Skeletal muscle satellite cell (primary cell): Measurements from ENCODE around the gene MCM3.

Experiments used
- H3K27me3 ChIP-seq: 2 replicates; pipeline ENCODE4 v1.7.0; 2013; ENCODE audit warnings: low read length; ENCODE audit not compliant: control insufficient read depth, insufficient read depth
- H3K36me3 ChIP-seq: 2 replicates; pipeline ENCODE4 v1.7.0; 2013; ENCODE audit warnings: mild to moderate bottlenecking, control low read depth, low read length; ENCODE audit not compliant: insufficient read depth
- H3K4me1 ChIP-seq: 2 replicates; pipeline ENCODE4 v1.7.0; 2013; ENCODE audit warnings: low read length; ENCODE audit not compliant: control insufficient read depth, insufficient read depth
- H3K4me2 ChIP-seq: 2 replicates; pipeline ENCODE4 v1.7.0; 2013; ENCODE audit warnings: mild to moderate bottlenecking, low read length
- H3K4me3 ChIP-seq: 2 replicates; pipeline ENCODE4 v1.7.0; 2013; ENCODE audit warnings: low read length
- H3K9ac ChIP-seq: 2 replicates; pipeline ENCODE4 v1.7.0; 2013; ENCODE audit warnings: mild to moderate bottlenecking, low read depth, low read length, moderate library complexity
- H3K9me3 ChIP-seq: replicated peaks from 2 replicates; pipeline ENCODE4 v1.7.0; 2013; ENCODE audit warnings: mild to moderate bottlenecking, control low read depth, low read length

MCM3 gene

DNA sequence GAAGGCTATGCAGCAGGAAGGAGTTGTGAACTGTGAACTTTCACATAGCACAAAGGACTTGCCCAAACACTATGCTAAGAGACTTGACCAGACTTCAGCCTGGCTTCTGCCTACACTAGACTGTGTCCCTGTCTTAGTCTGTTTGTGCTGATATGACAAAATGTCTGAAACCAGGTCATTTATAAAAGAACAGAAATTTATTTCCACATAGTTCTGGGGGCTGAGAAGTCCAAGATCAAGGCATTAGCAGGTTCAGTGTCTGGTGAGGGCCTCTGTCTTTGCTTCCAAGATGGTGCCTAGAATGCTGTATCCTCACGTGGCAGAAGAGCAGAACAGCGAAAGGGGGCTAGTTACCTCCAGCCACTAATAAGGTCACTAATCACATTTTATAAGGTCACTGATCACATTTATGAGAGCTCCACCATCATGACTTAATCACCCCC lies 16.0 kb upstream of the MCM3 start:
- H3K4me1 ChIP-seq: peaks cover 10% of the 10 kb centered on the region
- H3K9ac ChIP-seq: no peak overlapping the region
- H3K27me3 ChIP-seq: no peaks in the 10 kb centered on the region

DNA sequence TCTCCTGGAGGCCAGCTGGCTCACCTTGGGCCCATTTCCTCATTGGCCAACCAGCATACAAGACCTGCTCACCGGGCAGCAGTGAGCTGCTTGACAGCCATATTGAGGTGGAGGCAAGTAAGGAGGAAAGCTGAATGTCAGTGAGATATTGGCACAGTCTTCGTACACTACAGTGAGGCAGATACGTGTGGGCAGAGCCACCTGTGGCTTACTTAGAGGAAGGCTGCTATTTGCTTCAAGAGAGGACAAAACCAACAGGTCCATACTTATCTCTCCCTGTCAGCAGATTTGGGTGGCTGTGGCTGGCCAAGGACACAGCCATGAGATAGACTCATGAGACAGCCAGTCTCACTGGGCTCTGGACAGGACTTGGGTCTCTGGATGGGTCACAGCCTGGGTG lies 15.1 kb upstream of the MCM3 start:
- H3K36me3 ChIP-seq: no peaks in the 10 kb centered on the region
- no peak overlapping the region for H3K4me3 ChIP-seq
- H3K4me2 ChIP-seq: no peak overlapping the region
- H3K9me3 ChIP-seq: no peaks in the 10 kb centered on the region
- H3K9ac ChIP-seq: no peak overlapping the region
- no peaks in the 10 kb centered on the region for H3K27me3 ChIP-seq
- peaks cover 1% of the 10 kb centered on the region for H3K4me1 ChIP-seq

More for the DNA sequence above, 16.0 kb upstream of the MCM3 start:
- H3K4me2 ChIP-seq: no peak overlapping the region
- no peak overlapping the region for H3K4me3 ChIP-seq
- no peaks in the 10 kb centered on the region for H3K9me3 ChIP-seq
- H3K36me3 ChIP-seq: no peaks in the 10 kb centered on the region

DNA sequence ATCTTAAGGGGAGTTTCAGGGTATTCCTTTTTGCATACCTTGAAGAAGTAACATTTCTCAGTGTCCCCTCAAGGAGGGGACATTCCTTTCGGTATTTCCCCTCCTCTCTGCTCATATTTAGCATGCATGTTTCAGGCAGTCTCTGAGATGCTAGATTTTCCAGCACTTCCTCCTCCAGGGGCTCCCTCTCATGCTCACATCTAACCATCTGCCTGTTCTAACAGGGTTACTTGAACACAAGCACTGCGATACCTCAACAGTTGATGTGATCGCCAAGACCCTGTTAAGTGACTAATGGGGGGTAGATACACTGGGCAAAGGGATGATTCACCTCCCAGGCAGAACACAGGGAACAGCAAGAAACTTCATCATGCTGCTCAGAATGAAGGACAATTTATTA lies 12.9 kb upstream of the MCM3 start:
- no peaks in the 10 kb centered on the region for H3K9me3 ChIP-seq
- H3K9ac ChIP-seq: no peak overlapping the region
- no peaks in the 10 kb centered on the region for H3K4me1 ChIP-seq
- H3K4me2 ChIP-seq: no peak overlapping the region
- H3K27me3 ChIP-seq: peaks cover 6% of the 10 kb centered on the region
- no peaks in the 10 kb centered on the region for H3K36me3 ChIP-seq
- no peak overlapping the region for H3K4me3 ChIP-seq

DNA sequence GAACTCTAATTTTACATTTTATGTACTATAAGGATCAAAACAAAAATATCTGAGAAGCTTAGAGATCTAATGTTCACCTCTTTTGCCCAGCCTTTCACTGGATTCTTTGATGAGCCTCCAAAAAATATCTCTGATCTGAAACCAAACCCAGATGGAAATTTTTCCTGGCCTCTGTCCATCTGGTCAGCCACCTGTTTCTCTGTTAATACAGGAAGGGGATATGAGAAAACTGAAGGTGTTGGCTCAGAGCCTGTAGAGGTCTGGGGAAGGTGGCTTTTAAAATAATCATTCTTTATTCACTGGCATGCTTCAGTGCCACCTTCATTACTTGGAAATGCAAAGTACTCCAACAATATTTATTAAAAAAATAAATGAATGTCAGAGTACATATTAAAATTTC lies 8.5 kb upstream of the MCM3 start:
- H3K9ac ChIP-seq: no peak overlapping the region
- H3K4me3 ChIP-seq: no peak overlapping the region
- H3K27me3 ChIP-seq: peaks cover 6% of the 10 kb centered on the region
- H3K36me3 ChIP-seq: no peaks in the 10 kb centered on the region
- H3K4me1 ChIP-seq: no peaks in the 10 kb centered on the region
- H3K4me2 ChIP-seq: no peak overlapping the region
- H3K9me3 ChIP-seq: no peaks in the 10 kb centered on the region

DNA sequence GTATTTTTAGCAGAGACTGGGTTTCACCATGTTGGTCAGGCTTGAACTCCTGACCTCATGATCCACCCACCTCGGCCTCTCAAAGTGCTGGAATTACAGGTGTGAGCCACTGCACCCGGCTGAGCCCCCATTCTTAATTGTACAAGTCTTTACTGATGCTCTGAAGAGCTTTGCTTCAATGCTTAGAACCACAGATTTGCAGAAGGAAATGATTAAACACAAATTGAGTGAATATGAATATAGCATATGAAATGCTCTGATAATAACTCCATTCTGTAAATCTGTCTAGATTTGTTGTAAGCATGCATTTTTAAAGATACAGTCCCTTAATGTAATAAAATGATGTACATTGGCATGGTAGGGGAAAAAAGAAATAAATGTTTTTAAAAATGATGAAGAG lies 4.3 kb upstream of the MCM3 start:
- no peaks in the 10 kb centered on the region for H3K36me3 ChIP-seq
- H3K9me3 ChIP-seq: no peaks in the 10 kb centered on the region

DNA sequence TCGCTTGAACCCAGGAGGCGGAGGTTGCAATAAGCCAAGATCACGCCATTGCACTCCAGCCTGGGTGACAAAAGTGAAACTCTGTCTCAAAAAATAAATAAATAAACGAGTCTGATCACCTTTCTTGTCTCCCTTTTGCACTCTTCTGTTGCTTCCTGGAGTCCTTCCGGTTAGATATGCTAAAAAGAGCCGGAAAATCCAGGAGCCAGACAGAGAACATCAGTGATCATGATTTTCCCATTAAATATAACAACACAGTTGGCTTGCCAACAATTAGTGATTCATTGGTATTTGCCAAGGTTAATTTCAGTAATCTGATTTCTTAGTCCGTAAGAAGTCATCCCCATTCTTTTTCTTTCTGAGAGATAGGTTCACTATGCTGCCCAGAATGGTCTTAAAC lies 3.7 kb upstream of the MCM3 start:
- Histone ChIP-seq H3K4me2 (no peak overlapping the region), H3K27me3 (peaks cover 6% of the 10 kb centered on the region), H3K9ac (no peak overlapping the region), H3K4me3 (no peak overlapping the region), H3K36me3 (no peaks in the 10 kb centered on the region), H3K4me1 (peaks cover 8% of the 10 kb centered on the region), H3K9me3 (no peaks in the 10 kb centered on the region)

More for the DNA sequence above, 4.3 kb upstream of the MCM3 start:
- H3K4me3 ChIP-seq: no peak overlapping the region
- peaks cover 6% of the 10 kb centered on the region for H3K27me3 ChIP-seq
- peaks cover 4% of the 10 kb centered on the region for H3K4me1 ChIP-seq
- no peak overlapping the region for H3K9ac ChIP-seq
- no peak overlapping the region for H3K4me2 ChIP-seq

DNA sequence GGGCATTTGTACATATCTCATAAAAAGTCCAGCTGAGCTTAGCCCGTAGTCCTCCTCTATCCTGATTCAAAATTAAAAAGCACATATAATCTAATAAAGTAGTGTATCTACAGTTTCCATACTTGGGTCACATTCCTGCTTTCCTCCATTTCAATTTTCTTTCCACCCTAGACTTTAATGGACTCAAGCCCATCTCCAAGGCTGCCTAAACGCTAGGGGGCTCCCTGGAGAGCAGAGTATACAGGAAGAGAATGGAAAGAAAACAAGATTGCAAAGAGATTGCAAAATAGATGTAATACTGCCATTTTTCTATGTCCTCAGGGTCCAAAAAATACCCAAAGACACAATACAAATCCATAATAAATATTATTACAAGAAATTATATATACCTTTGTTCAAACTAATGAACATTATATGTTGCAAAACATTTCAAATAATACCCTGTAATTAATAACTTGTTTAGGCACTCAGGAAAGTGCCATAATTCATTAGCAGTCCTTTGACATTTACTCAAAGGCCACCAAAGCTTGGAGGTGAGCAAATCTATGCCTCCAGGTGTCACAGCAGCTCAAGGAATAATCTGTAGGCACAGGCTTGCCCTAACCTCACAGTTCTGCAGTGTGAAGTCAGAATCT lies 2.4 kb upstream of the MCM3 start:
- Histone ChIP-seq H3K9ac (no peak overlapping the region), H3K4me3 (no peak overlapping the region), H3K4me1 (peaks cover 9% of the 10 kb centered on the region), H3K9me3 (no peaks in the 10 kb centered on the region), H3K27me3 (no peaks in the 10 kb centered on the region), H3K4me2 (no peak overlapping the region), H3K36me3 (peaks cover 8% of the 10 kb centered on the region)

DNA sequence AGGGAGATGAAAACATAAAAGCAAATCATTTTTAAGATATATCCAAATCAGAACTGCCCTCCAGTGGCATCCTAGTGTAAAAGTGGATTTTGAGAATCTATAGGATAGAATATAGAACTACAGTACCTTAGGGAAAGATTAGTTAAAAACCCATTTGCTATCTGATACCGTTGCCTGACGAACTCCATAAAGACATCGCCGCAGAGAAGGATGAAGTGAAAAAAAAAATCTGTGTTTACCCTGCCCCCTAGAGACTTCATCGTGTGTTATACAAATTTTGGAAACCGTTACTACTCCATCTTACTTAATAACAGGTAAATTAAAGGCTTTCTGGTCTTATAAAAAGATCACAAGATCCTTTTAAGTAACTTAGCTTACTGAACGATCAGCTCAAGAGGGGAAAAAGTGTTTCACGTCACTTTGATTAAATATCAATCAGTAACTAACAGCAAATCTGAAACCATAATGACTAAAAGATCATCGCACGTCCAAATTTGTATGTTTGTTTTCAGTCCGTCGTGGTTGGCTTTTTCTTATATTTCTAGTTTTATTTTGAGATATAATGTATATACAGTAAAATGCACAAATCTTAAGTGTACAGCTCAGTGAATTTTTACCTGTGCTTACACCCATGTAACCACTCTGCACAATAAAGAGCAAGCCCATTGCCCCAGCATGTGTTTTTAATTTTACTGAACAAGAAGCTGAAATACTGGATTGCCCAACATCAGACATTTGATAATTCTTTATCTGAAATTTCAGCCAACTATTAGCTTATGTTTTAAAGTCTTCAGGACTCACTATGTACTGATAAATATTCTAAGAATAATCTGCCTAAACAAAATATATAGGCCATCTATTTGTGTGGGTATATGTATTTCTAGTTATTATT lies 881 bp upstream of the MCM3 start:
- H3K4me1 ChIP-seq: peaks cover 9% of the 10 kb centered on the region
- peak overlapping the region; percentile 65 for H3K9ac ChIP-seq
- no peaks in the 10 kb centered on the region for H3K9me3 ChIP-seq
- no peaks in the 10 kb centered on the region for H3K27me3 ChIP-seq
- H3K4me3 ChIP-seq: peak overlapping the region; percentile 73
- H3K36me3 ChIP-seq: peaks cover 16% of the 10 kb centered on the region
- peak overlapping the region; percentile 91 for H3K4me2 ChIP-seq

DNA sequence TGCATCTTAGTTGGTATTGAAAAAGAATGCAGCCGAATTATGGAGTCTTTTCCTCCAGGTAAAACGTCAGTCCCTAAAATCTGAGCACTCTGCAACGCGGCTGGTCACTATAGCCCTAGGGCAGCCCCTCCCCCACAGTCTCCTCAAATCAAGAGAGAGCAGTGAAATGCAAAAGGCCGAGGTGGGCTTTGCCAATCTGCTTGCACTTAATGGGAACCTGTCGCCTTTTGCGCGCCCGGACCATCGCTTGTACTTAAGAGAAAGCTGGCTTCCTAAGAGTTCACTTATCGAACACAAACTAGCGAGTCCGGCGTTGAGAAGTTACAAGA lies 447 bp downstream of the MCM3 start:
- Histone ChIP-seq H3K27me3 (no peaks in the 10 kb centered on the region), H3K9me3 (no peaks in the 10 kb centered on the region), H3K9ac (peak overlapping the region; percentile 88), H3K4me3 (peak overlapping the region; percentile 87), H3K4me2 (peak overlapping the region; percentile 95), H3K4me1 (peaks cover 9% of the 10 kb centered on the region), H3K36me3 (peaks cover 29% of the 10 kb centered on the region)

DNA sequence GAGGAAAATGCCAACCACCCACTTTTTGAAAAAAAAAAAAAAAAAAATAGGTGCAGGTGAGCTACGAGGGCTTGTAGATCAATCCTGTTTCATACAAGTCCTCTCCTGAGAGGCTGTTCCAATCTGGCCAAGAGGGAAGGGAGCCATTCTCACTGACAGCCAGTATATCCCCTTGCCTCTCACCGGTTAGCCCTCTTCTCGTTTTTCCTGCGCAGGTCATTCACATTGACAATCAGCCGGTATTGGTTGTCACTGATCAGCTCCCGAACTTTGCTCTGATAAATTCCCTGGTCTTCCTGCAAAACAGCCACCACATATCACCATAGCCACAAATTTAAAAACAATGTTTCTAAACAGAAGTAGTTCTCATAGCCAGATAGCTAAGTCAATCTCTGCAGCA lies 1.4 kb downstream of the MCM3 start:
- H3K4me3 ChIP-seq: peak overlapping the region; percentile 87

DNA sequence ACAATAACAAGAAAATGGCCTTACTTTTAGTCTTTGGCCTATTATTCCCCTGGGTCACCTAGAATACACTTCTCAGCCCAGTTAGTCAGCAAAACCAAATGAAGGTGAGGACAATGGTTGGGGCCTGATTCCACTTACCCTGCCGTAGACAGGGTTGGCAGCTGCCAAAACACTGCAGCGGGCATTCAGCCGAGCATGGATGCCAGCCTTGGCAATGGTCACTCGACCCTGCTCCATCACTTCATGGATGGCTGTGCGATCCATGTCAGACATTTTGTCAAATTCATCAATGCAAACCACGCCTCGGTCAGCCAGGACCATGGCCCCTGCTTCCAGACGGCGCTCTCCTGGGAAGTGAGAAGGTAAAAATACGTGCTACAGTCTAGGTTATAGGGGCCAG lies 8.4 kb downstream of the MCM3 start:
- Histone ChIP-seq H3K4me3 (no peak overlapping the region), H3K4me1 (no peaks in the 10 kb centered on the region), H3K9ac (no peak overlapping the region), H3K27me3 (no peaks in the 10 kb centered on the region), H3K4me2 (no peak overlapping the region), H3K9me3 (no peaks in the 10 kb centered on the region), H3K36me3 (peaks cover 60% of the 10 kb centered on the region)

More for the DNA sequence above, 1.4 kb downstream of the MCM3 start:
- peak overlapping the region; percentile 95 for H3K4me2 ChIP-seq
- peaks cover 37% of the 10 kb centered on the region for H3K36me3 ChIP-seq
- peaks cover 9% of the 10 kb centered on the region for H3K4me1 ChIP-seq
- H3K27me3 ChIP-seq: no peaks in the 10 kb centered on the region
- H3K9me3 ChIP-seq: no peaks in the 10 kb centered on the region
- peak overlapping the region; percentile 88 for H3K9ac ChIP-seq
